ENCODE results near the gene PDE6D.
"Not testable (repeated sequence)": the region's sequence is repeated elsewhere in the genome, so short reads cannot be mapped to it uniquely, and the experiment has no call there.

The PDE6D gene

GRCh38 chr2:231718799-231719198 lies 62.3 kb downstream of the PDE6D start:
- no peak for DNase-seq (ENCODE audit: low spot score)

GRCh38 chr2:231717281-231718171 lies 63.6 kb downstream of the PDE6D start:
- no peak for DNase-seq (ENCODE audit: low spot score)

DNA sequence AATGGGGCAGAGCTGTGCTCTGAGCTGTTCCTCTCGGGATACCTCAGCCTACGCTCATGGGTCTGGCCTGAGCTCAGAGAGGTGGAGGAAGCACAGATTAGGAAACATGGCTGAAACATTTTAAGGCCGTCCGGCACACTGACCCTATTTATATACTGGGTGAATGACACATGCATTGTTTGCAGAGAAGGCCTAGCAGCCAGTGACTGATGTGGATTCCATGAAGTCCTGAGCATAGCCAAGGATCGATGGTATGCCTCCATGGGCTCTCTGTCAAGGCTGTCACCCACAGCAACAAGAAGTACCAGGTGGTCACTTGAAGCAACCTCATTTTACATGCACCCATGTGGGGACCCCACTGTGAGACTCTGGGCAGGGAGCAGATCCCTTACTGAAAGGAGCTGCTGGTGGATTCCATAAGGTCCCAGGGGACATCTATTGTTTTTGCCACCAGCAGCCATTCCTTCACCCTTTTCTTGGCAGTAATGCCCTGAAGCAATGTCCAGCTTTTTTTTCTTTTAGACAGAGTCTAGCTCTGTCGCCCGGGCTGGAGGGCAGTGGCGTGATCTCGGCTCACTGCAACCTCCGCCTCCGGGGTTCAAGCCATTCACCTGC lies 64.3 kb downstream of the PDE6D start:
- DNase-seq (ENCODE audit: low spot score) = no peak

- no peak for DNase-seq (ENCODE audit: low spot score)
Measured at GRCh38 chr2:231715988-231716616, 65.0 kb downstream of the PDE6D start.

GRCh38 chr2:231715499-231715837 lies 65.6 kb downstream of the PDE6D start:
- no peak for DNase-seq (ENCODE audit: low spot score)

- DNase-seq (ENCODE audit: low spot score) = peak; percentile 58
Measured at GRCh38 chr2:231714639-231715498, 66.2 kb downstream of the PDE6D start.

- peak; percentile 88 for DNase-seq (ENCODE audit: low spot score)
Measured at GRCh38 chr2:231713730-231714638, 67.1 kb downstream of the PDE6D start.

DNA sequence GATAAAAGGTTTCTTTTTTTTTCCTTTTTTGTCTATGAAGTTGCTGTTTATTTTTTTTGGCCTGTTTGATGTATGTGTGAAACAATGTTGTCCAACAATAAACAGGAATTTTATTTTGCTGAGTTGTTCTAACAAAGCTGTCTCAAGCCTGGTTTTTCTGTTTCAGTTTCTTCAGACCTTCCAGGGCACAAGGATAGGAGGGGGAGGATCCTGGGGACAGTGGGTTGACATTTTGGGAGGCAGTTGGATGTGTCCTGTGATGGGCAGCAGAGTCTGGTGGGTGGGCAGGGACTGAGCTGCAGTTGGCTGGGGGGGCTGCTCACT lies 67.7 kb downstream of the PDE6D start:
- not testable (repeated sequence) for DNase-seq (ENCODE audit: low spot score)

DNA sequence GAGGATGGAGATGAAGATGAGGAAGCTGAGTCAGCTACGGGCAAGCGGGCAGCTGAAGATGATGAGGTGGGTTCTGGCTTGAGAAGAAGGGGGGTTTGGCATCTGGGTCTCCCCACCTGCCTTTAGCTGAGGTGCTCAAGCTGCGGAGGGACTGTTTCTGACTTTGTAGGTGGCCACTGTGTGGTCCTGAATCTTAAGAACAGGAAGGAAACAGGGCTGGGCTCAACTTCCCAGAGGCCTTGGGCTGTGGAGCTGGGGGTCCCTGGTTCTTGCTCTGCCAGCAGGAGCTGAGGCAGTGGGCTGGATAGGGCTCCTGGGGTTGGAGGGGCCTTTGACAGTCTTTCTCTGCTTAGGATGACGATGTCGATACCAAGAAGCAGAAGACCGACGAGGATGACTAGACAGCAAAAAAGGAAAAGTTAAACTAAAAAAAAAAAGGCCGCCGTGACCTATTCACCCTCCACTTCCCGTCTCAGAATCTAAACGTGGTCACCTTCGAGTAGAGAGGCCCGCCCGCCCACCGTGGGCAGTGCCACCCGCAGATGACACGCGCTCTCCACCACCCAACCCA lies 68.5 kb downstream of the PDE6D start:
- DNase-seq (ENCODE audit: low spot score) = not testable (repeated sequence)

GRCh38 chr2:231711677-231712450 lies 69.2 kb downstream of the PDE6D start:
- DNase-seq (ENCODE audit: low spot score) = no peak

DNA sequence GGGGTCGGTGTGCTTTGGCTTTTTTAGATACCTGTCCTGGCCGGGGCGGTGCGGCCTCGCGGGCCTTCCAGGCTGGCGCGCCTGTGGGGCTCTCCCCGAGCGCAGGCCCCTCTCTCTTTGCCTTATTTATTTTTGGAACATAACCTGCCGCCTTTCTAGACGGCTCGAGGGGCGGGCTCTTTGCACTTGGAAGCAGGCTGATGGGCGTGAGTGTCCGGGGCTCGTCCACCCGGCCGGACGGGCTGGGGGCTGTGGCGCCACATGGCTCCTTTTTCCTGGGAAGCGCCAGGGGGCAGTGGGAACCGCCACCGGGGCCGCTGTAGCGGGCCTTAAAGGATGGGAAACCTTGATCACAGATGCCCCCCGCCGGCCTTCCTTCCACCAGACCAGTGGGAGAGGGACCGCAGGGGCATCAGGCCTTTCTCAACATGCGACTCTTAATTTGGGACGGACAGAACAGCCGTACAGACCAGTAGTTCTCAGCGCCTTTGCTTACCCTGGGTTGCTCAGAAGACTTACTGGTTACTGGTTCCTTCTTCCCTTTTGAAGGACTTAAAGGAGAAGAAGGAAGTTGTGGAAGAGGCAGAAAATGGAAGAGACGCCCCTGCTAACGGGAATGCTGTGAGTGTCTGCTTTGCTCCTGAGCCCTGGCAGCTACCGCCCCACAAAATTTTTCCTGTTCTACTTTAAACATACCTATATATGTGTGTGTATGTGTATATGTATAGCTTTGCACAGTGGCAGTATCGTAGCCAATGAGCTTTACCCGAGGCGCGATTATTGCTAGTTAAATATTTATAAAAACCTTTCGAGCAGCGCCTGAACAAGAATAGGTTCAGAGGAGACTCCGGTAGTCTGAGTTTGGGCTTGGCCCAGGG lies 70.0 kb downstream of the PDE6D start:
- DNase-seq (ENCODE audit: low spot score) = no peak

GRCh38 chr2:231709981-231710798 lies 70.9 kb downstream of the PDE6D start:
- DNase-seq (ENCODE audit: low spot score) = peak; percentile 80

DNA sequence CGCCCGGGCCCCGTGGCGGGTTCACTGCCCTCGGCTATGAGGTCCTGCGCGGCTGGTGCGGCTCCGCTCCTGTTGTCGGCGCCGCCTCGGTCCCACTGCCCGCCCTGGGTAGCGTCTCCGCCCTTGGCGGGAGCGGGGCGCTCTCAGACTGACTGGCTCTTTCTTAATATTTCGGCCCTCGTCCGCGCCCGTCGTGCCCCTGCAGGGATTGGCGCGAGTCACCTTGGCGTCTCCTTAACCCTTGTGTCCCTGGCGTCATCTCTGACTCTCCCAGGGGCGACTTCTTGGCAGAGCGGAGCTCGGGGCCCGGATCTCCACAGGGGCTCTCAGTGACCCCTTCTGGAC lies 71.5 kb downstream of the PDE6D start:
- no peak for DNase-seq (ENCODE audit: low spot score)

DNA sequence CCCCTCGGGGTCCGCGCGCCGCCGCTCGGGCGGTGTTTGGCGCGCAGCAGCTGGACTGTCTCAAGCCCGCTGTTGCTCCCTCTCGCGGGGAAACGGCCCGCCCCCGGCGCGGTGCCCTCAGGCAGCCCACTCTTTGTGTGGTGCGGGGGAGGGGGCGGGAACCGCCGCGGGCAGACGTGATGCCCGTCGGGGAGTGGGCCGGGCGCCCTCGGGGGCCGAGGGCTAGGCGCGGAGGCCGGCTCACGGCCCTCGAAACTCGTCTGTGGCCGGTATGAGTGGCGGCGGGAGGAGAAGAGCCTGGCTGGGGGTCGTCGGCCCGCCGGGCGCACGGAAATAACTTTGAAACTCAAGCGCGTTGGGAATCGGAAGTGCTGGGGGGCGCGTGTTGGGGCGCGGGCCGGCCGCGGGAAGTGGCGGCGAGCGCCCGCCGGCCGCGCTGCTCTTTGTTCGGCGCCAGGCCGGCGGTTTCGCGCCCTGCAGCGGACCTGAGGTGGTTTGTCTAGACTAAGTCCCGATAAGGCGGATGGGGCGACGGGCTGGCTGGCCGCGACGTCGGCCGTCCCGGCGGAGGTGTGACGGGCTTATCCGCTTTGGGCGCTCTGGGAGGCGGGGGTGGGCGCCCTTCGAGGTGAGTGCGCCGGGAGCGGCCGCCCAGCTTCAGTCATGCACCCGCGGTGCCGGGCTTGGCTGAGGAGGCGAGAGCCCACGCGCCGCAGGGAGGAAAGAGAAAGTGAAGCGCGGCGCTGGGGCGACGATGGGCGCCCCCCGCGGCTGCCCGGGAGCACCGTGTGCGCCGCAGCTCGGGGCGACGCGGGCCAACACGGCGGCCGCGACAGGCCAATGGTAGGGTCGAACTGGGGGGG lies 72.1 kb downstream of the PDE6D start:
- DNase-seq (ENCODE audit: low spot score) = no peak

GRCh38 chr2:231707927-231708772 lies 72.9 kb downstream of the PDE6D start, which contains the start of gene PTMA:
Gene PTMA (plus strand): TSS chr2:231708525. CDS start chr2:231708707, 182 bp downstream.
- DNase-seq (ENCODE audit: low spot score) = peak; percentile 99

GRCh38 chr2:231707625-231707926 lies 73.5 kb downstream of the PDE6D start:
- DNase-seq (ENCODE audit: low spot score) = no peak
